Esophagus squamous epithelium (tissue), 5 donors: ENCODE results near the gene RPE65. TPM values are rescaled to one million over a fixed set of nuclear protein-coding genes. Genes with fewer than 3 reads are reported as not detected.
A peak's percentile ranks its signal among the peaks of the same experiment; 100 is the strongest.
"Not testable (repeated sequence)": the region's sequence is repeated elsewhere in the genome, so short reads cannot be mapped to it uniquely, and the experiment has no call there.

Source experiments
- DNase-seq: peaks from one replicate; lab custom pipeline; 2025; lab: John Stamatoyannopoulos, UW
- H3K27ac ChIP-seq, 4 donors: fragments of 200-600 bp; sonication (generic); one replicate each; pipeline ENCODE4 v1.5.1; 2016 to 2019; ENCODE audit warnings: mild to moderate bottlenecking in 1 of 4
- H3K27me3 ChIP-seq, 4 donors: fragments of 200-600 bp; sonication (generic); 1 replicate in 3 of 4; 2 replicates in 1 of 4; pipeline versions ENCODE4 v1.5.1 to v1.6.0; 2017 to 2021; ENCODE audit warnings: antibody characterized with exemption in 1 of 4
- H3K36me3 ChIP-seq, 3 donors: fragments of 200-600 bp; sonication (generic); one replicate each; pipeline ENCODE4 v1.5.1; 2016 to 2019
- H3K4me1 ChIP-seq, 3 donors: fragments of 200-600 bp; sonication (generic); one replicate each; pipeline ENCODE4 v1.5.1; 2017 to 2019
- H3K4me3 ChIP-seq, 4 donors: fragments of 200-600 bp; sonication (generic); 1 replicate in 3 of 4; 2 replicates in 1 of 4; pipeline ENCODE4 v1.5.1; 2016 to 2019; ENCODE audit warnings: mild to moderate bottlenecking in 2 of 4, moderate library complexity in 1 of 4
- H3K9me3 ChIP-seq, 3 donors: fragments of 200-600 bp; sonication (generic); one replicate each; pipeline ENCODE4 v1.5.1; 2016 to 2019
- CTCF ChIP-seq, 6 experiments: fragments of 450-650 bp in 4 of 6; fragments of 200-600 bp in 2 of 6; sonication (generic) in 2 of 6; IDR thresholded peaks; one replicate each; pipeline ENCODE4 v1.5.1; 2016 to 2019; ENCODE audit warnings: antibody characterized with exemption in 6 of 6, mild to moderate bottlenecking in 4 of 6, moderate library complexity in 4 of 6
- POLR2A ChIP-seq, 4 donors: fragments of 450-650 bp; IDR thresholded peaks; one replicate each; pipeline ENCODE4 v1.6.1; 2017; ENCODE audit warnings: antibody characterized with exemption in 4 of 4, mild to moderate bottlenecking in 4 of 4, moderate library complexity in 3 of 4
- WGBS, 2 donors: methylation state at CpG; one replicate each; pipeline ENCODE4 v1.1.5; 2018; 5-methylcytosine and 5-hydroxymethylcytosine counted together
- intact Hi-C: fragments of 100-400 bp; cut with DNase I; formaldehyde crosslinking; loops from one replicate; pipeline ENCODE4 v1.15.0; 2022
- total RNA-seq, 4 donors: library from RNA; depleted of rRNA; stranded (reverse); fragments of >200 nt; gene quantifications; one replicate each; pipeline ENCODE4 v1.1.0, GENCODE V29; 2016
- donor health status: DM: yes; HTN: yes; CAD: no.

The RPE65 gene
- total RNA-seq, 4 donors from 2014 or later: not detected

- 80 to 87% methylated on average over 2 of the region's 2 CpGs for WGBS, 2 donors
- no peak overlapping the region for H3K4me3 ChIP-seq
- no peaks in the 10 kb centered on the region for H3K27me3 ChIP-seq
- no peaks in the 10 kb centered on the region for H3K9me3 ChIP-seq
- no peak for DNase-seq
- no peaks in the 10 kb centered on the region for H3K36me3 ChIP-seq
- intact Hi-C loops: no loop called here
- TF ChIP-seq POLR2A (IDR thresholded peaks at IDR 0.05): no peak
- TF ChIP-seq CTCF (IDR thresholded peaks at IDR 0.05): no peak
- H3K4me1 ChIP-seq: no peaks in the 10 kb centered on the region
- no peak overlapping the region for H3K27ac ChIP-seq
Measured at GRCh38 chr1:68426594-68426993, 23.2 kb downstream of the RPE65 start.

- no peaks in the 10 kb centered on the region for H3K36me3 ChIP-seq
- no peak for DNase-seq
- TF ChIP-seq CTCF (IDR thresholded peaks at IDR 0.05) (no peak), POLR2A (IDR thresholded peaks at IDR 0.05) (no peak)
- intact Hi-C loops: no loop called here
- no peak overlapping the region for H3K27ac ChIP-seq
- H3K27me3 ChIP-seq: no peaks in the 10 kb centered on the region
- H3K4me1 ChIP-seq: no peaks in the 10 kb centered on the region
- no peak overlapping the region for H3K4me3 ChIP-seq
- H3K9me3 ChIP-seq: no peaks in the 10 kb centered on the region
- 83 to 86% methylated on average over 5 of the region's 5 CpGs for WGBS, 2 donors
Measured at GRCh38 chr1:68421350-68421749, 28.4 kb downstream of the RPE65 start.

DNA sequence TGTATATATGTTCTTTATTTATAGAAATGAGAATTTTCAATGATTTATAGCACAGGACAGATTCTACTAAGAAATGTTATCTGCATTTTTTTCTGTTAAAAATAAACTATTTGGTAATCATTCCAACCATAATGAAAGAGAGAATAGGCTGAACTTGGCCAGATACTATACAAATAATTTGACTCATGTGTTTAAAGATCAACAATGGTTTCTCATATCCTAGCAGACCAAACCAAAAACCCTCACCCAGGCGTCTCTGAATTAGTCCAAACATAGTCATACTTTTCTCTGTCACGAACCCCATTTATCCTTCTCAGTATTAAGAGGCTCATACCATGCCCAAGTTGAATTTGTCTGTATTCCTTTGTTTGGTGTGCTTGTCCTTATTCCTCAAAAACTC is 40.3 kb downstream of the RPE65 start:
- intact Hi-C loops: no loop called here
- Histone ChIP-seq H3K4me1 (no peaks in the 10 kb centered on the region), H3K27me3 (no peaks in the 10 kb centered on the region), H3K9me3 (no peaks in the 10 kb centered on the region), H3K36me3 (no peaks in the 10 kb centered on the region), H3K27ac (no peak overlapping the region), H3K4me3 (no peak overlapping the region)
- TF ChIP-seq CTCF (IDR thresholded peaks at IDR 0.05) (no peak), POLR2A (IDR thresholded peaks at IDR 0.05) (no peak)
- no peak for DNase-seq
- 42 to 70% methylated on average over 2 of the region's 2 CpGs for WGBS, 2 donors

DNA sequence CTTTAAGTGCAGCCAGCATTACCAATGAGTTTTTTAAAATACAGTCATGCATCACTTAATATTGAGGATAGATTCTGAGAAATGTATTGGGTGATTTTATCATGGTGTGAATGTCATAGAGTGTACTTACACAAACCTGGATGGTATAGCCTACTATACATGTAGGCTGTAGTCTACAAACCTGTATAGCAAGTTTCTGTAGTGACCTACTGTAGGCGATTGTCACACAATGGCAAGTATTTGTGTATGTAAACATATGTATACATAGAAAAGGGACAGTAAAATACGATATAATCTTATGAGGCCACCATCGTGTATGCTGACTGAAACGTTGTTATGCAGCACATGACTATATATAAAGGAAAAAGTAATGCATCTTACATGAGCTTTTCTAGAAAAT is 48.2 kb downstream of the RPE65 start:
- 47 to 53% methylated on average over 4 of the region's 4 CpGs for WGBS, 2 donors
- no peak for DNase-seq
- no peaks in the 10 kb centered on the region for H3K4me1 ChIP-seq
- no peaks in the 10 kb centered on the region for H3K27me3 ChIP-seq
- no peak for TF ChIP-seq CTCF (IDR thresholded peaks at IDR 0.05)
- TF ChIP-seq POLR2A (IDR thresholded peaks at IDR 0.05): no peak
- no peak overlapping the region for H3K4me3 ChIP-seq
- no peaks in the 10 kb centered on the region for H3K36me3 ChIP-seq
- H3K27ac ChIP-seq: no peak overlapping the region
- no peaks in the 10 kb centered on the region for H3K9me3 ChIP-seq
- intact Hi-C loops: no loop called here

GRCh38 chr1:68395575-68395974 is 54.2 kb downstream of the RPE65 start:
- H3K4me1 ChIP-seq, H3K36me3 ChIP-seq, H3K4me3 ChIP-seq, H3K27me3 ChIP-seq, H3K27ac ChIP-seq, DNase-seq, H3K9me3 ChIP-seq, intact Hi-C loops: not testable (repeated sequence)
- WGBS, 2 donors: 87 to 93% methylated on average over 2 to 3 of the region's 3 CpGs

GRCh38 chr1:68392474-68392873 is 57.3 kb downstream of the RPE65 start:
- H3K27ac ChIP-seq, H3K4me3 ChIP-seq, H3K4me1 ChIP-seq, H3K36me3 ChIP-seq, H3K9me3 ChIP-seq, intact Hi-C loops, DNase-seq, H3K27me3 ChIP-seq: not testable (repeated sequence)
- WGBS, 2 donors: 65 to 87% methylated on average over 5 of the region's 5 CpGs

GRCh38 chr1:68385798-68386524 is 63.8 kb downstream of the RPE65 start:
- H3K4me3 ChIP-seq, DNase-seq, H3K36me3 ChIP-seq, intact Hi-C loops, H3K9me3 ChIP-seq, H3K27me3 ChIP-seq: not testable (repeated sequence)
- Histone ChIP-seq H3K27ac (peak overlapping the region in 3 of 4 donors; percentile 66 to 85 (median 71)), H3K4me1 (peaks cover 9 to 29% (median 17%) of the 10 kb centered on the region in 3 donors)
- WGBS, 2 donors: 65 to 72% methylated on average over 9 of the region's 10 CpGs
